ENCODE data around the gene ENDOU. TPM values are rescaled to one million over a fixed set of nuclear protein-coding genes. Genes with fewer than 3 reads are reported as not detected.

ENDOU gene
- total RNA-seq, 4 donors from 2014 or later, result 0.32 TPM; not detected in 3

DNA sequence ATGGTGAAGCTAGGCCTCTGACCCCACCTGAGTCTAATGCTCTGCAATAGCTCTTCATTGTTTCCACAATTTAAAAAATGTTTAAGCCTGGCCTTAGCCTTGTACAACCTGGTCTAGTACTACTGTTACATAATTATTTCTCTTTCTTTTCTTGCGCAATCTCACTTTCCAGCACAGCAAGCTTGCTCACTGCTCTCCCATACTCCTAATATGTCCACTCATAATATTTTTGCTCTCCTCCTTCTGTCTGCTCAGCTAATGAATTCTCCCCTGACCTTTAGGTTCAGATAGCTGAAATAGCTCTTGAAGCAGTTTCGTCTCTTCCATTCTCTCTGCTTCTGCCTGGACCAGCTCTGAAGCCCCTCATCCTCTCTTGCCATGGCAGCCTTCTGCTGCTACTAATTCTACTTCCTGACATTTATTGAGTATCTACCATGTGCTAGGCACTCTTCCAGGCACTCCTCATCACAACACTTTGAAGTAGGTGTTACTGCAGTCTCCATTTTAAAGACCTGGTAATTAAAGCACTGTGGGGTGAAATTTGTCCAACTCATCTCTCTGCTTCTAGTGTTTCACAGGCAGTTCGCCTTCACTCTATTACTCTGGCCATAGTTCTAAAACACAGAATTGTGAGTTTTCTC is 44.9 kb upstream of the ENDOU start:
- Histone ChIP-seq H3K9me3 (no peaks in the 10 kb centered on the region), H3K4me3 (no peak overlapping the region), H3K27ac (no peak overlapping the region), H3K4me1 (peaks cover 17 to 25% (median 22%) of the 10 kb centered on the region in 4 donors), H3K27me3 (no peaks in the 10 kb centered on the region), H3K36me3 (no peaks in the 10 kb centered on the region)
- in situ Hi-C loops (cut with MboI; ENCODE audit: low pct_ligation_motif_present in 1 of 4, low pct_unique_long_range_greater_than_20kb in 1 of 4, low sequenced_read_pairs in 3 of 4) (loop anchor here in 1 of 4 donors (10.0 kb wide), 1 partner anchor 55 kb away; no protein-coding TSS in a partner anchor), intact Hi-C loops (cut with DNase I; ENCODE audit: low total_unique reads) (no loop called here)
- no peak for DNase-seq
- WGBS, 2 donors (ENCODE audit: low coverage in 1 of 2), result 83 to 100% methylated on average over 3 of the region's 3 CpGs
- TF ChIP-seq POLR2A (IDR thresholded peaks at IDR 0.05), result no peak
- TF ChIP-seq, protein P1, sequence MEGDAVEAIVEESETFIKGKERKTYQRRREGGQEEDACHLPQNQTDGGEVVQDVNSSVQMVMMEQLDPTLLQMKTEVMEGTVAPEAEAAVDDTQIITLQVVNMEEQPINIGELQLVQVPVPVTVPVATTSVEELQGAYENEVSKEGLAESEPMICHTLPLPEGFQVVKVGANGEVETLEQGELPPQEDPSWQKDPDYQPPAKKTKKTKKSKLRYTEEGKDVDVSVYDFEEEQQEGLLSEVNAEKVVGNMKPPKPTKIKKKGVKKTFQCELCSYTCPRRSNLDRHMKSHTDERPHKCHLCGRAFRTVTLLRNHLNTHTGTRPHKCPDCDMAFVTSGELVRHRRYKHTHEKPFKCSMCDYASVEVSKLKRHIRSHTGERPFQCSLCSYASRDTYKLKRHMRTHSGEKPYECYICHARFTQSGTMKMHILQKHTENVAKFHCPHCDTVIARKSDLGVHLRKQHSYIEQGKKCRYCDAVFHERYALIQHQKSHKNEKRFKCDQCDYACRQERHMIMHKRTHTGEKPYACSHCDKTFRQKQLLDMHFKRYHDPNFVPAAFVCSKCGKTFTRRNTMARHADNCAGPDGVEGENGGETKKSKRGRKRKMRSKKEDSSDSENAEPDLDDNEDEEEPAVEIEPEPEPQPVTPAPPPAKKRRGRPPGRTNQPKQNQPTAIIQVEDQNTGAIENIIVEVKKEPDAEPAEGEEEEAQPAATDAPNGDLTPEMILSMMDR (IDR thresholded peaks at IDR 0.05), result no peak
- no peak for TF ChIP-seq EP300 (IDR thresholded peaks at IDR 0.05; ENCODE audit: low read depth)
- no peak for TF ChIP-seq POLR2AphosphoS5 (IDR thresholded peaks at IDR 0.05)

DNA sequence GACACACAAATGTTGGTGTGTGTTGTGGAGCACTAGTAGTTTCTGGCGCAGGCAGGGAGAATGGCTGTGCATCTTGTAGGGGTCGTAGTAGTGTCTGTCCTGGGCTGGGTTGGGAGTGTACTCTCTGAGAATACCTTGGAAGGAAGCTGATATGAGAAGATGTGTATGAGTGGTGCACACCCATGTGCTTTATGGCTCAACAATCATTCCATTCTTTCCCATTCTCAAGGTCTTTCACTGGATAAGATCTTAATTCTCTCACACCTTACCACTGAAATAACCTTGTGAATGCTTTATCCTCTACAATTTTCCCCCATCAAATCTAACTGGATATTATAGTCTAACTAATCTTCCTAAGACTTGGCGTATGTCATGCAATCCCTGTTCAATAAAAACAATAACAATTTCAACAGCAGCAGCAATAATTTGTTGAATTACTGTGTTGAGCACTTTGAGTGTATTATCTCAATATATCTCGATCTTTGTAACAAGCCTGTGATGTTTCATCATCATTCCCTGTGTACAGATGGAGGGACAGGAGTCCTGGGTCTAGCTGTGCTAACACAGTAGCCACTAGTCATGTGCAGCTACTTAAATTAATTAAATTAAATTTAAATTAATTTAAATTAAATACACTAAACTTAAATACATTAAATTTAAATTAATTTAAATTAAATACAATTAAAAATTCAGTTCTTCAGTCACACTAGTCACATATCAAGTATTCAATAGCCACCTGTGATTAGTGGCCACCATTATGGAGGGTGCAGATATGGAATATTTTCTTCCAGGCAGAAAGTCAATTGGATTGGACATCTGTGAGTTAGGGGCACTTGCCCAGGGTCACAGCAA is 44.2 kb upstream of the ENDOU start:
- intact Hi-C loops (cut with DNase I; ENCODE audit: low total_unique reads), result no loop called here
- H3K4me3 ChIP-seq, result no peak overlapping the region
- WGBS, 2 donors (ENCODE audit: low coverage in 1 of 2), result 55 to 71% methylated on average over 2 to 4 of the region's 4 CpGs
- H3K36me3 ChIP-seq, result no peaks in the 10 kb centered on the region
- no peak overlapping the region for H3K27ac ChIP-seq
- DNase-seq, result no peak
- no peaks in the 10 kb centered on the region for H3K27me3 ChIP-seq
- H3K9me3 ChIP-seq, result no peaks in the 10 kb centered on the region
- TF ChIP-seq POLR2AphosphoS5 (IDR thresholded peaks at IDR 0.05) (no peak), EP300 (IDR thresholded peaks at IDR 0.05; ENCODE audit: low read depth) (no peak), POLR2A (IDR thresholded peaks at IDR 0.05) (no peak)
- TF ChIP-seq, protein P1 (IDR thresholded peaks at IDR 0.05), result no peak
- in situ Hi-C loops (cut with MboI; ENCODE audit: low pct_ligation_motif_present in 1 of 4, low pct_unique_long_range_greater_than_20kb in 1 of 4, low sequenced_read_pairs in 3 of 4), result loop anchor here in 1 of 4 donors (10.0 kb wide), 1 partner anchor 55 kb away; no protein-coding TSS in a partner anchor
- H3K4me1 ChIP-seq, result peaks cover 10 to 18% (median 16%) of the 10 kb centered on the region in 4 donors

DNA sequence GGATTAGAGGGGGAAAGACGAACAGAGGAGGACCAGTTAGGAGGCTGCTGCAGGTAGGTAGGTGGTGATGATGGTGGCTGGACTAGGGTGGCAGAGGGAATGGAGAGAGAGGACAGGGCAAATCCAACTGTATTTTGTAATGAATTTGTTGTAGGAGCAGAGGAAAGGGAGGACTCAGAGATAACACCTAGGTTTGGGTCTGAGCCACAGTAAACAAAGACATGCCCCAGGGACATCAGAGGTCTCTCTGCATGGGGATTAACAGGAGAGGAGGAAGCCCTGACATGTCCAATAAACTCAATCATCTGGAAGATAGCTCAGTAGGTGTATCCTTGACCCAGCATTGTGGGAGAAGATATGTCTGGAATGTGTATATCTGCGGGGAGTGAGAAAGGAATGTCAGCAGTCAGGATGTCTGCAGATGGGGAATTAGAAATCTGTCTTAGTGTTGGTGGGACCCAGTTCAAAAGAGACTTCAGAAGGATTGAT is 43.1 kb upstream of the ENDOU start:
- intact Hi-C loops (cut with DNase I; ENCODE audit: low total_unique reads), result no loop called here

More for the DNA sequence above, 43.1 kb upstream of the ENDOU start:
- TF ChIP-seq, protein P1 (IDR thresholded peaks at IDR 0.05), result no peak
- TF ChIP-seq POLR2AphosphoS5 (IDR thresholded peaks at IDR 0.05), result no peak
- WGBS, 2 donors (ENCODE audit: low coverage in 1 of 2), result 48 to 70% methylated on average over 2 of the region's 2 CpGs
- in situ Hi-C loops (cut with MboI; ENCODE audit: low pct_ligation_motif_present in 1 of 4, low pct_unique_long_range_greater_than_20kb in 1 of 4, low sequenced_read_pairs in 3 of 4), result no loop called here
- no peaks in the 10 kb centered on the region for H3K36me3 ChIP-seq
- DNase-seq, result no peak
- peaks cover 3 to 9% (median 6%) of the 10 kb centered on the region in 4 donors for H3K4me1 ChIP-seq
- H3K27ac ChIP-seq, result no peak overlapping the region
- no peaks in the 10 kb centered on the region for H3K9me3 ChIP-seq
- H3K27me3 ChIP-seq, result no peaks in the 10 kb centered on the region
- no peak overlapping the region for H3K4me3 ChIP-seq
